Naive B cell (primary cell): ENCODE measurements around the gene XPO4. TPM values are rescaled to one million over a fixed set of nuclear protein-coding genes. Genes with fewer than 3 reads are reported as not detected.
"Not testable (repeated sequence)": the region's sequence is repeated elsewhere in the genome, so short reads cannot be mapped to it uniquely, and the experiment has no call there.

Source experiments
- ATAC-seq, 2 donors: fragments of 150-1000 bp; cut with Tn5 transposase; 2 replicates each; pipeline ENCODE4 v1.10.0; 2021; ENCODE audit warnings: low read depth in 2 of 2, mild to moderate bottlenecking in 2 of 2, moderate library complexity in 2 of 2
- DNase-seq: peaks from one replicate; pipeline ENCODE4 v3.0.0; 2022
- H3K27ac Mint-ChIP-seq, 6 donors: one replicate each; pipeline ENCODE4 v1.8.0; 2020 to 2022; ENCODE audit warnings: mild to moderate bottlenecking in 6 of 6, mixed read lengths in 6 of 6, moderate library complexity in 5 of 6, inconsistent platforms in 2 of 6
- H3K27me3 Mint-ChIP-seq, 3 donors: one replicate each; pipeline ENCODE4 v1.8.0; 2021 to 2022; ENCODE audit warnings: mixed read lengths in 3 of 3, mild to moderate bottlenecking in 1 of 3
- H3K36me3 Mint-ChIP-seq, 2 donors: one replicate each; pipeline ENCODE4 v1.8.0; 2020 to 2022; ENCODE audit warnings: mixed read lengths in 2 of 2, inconsistent platforms in 1 of 2, mild to moderate bottlenecking in 1 of 2
- H3K4me1 Mint-ChIP-seq, 3 donors: one replicate each; pipeline ENCODE4 v1.8.0; 2020 to 2022; ENCODE audit warnings: mixed read lengths in 3 of 3, inconsistent platforms in 1 of 3, mild to moderate bottlenecking in 1 of 3, moderate library complexity in 1 of 3
- H3K4me3 Mint-ChIP-seq, 8 donors: one replicate each; pipeline ENCODE4 v1.8.0; 2020 to 2022; ENCODE audit warnings: mild to moderate bottlenecking in 8 of 8, mixed read lengths in 8 of 8, moderate library complexity in 8 of 8, inconsistent platforms in 2 of 8
- H3K9me3 Mint-ChIP-seq, 7 donors: one replicate each; pipeline ENCODE4 v1.8.0; 2020 to 2022; ENCODE audit warnings: mixed read lengths in 7 of 7, mild to moderate bottlenecking in 5 of 7, inconsistent platforms in 2 of 7, moderate library complexity in 1 of 7
- polyA plus RNA-seq, 6 donors: library from polyadenylated mRNA; unstranded; fragments of 300-500 nt; fragmentation: Illumina TruSeq; gene quantifications; one replicate each; pipeline ENCODE4 v1.2.3, GENCODE V29; 2021; ENCODE audit warnings: low read depth in 6 of 6

XPO4 gene
- polyA plus RNA-seq, 6 donors from 2014 or later = 4.0 to 10.1 (median 6.7) TPM

GRCh38 chr13:20915676-20916075 is 13.1 kb upstream of the XPO4 start:
- not testable (repeated sequence) for H3K36me3 Mint-ChIP-seq, ATAC-seq, H3K4me1 Mint-ChIP-seq, H3K27me3 Mint-ChIP-seq, H3K4me3 Mint-ChIP-seq, H3K27ac Mint-ChIP-seq, DNase-seq, H3K9me3 Mint-ChIP-seq

GRCh38 chr13:20911037-20911436 is 8.5 kb upstream of the XPO4 start:
- peaks cover 0 to 4% of the 10 kb centered on the region in 2 donors for H3K36me3 Mint-ChIP-seq
- H3K9me3 Mint-ChIP-seq = no peaks in the 10 kb centered on the region
- DNase-seq = no peak
- peaks cover 8 to 17% (median 15%) of the 10 kb centered on the region in 3 donors for H3K27me3 Mint-ChIP-seq
- no peak overlapping the region for H3K4me3 Mint-ChIP-seq
- no peaks in the 10 kb centered on the region for H3K4me1 Mint-ChIP-seq
- no peak overlapping the region for H3K27ac Mint-ChIP-seq
- ATAC-seq = no peak

GRCh38 chr13:20908714-20909497 is 6.4 kb upstream of the XPO4 start:
- Mint-ChIP-seq H3K27ac (no peak overlapping the region), H3K27me3 (peaks cover 8 to 17% (median 15%) of the 10 kb centered on the region in 3 donors), H3K9me3 (no peaks in the 10 kb centered on the region), H3K36me3 (peaks cover 0 to 4% of the 10 kb centered on the region in 2 donors), H3K4me1 (no peaks in the 10 kb centered on the region), H3K4me3 (no peak overlapping the region)
- DNase-seq (no peak), ATAC-seq (no peak)

- Mint-ChIP-seq H3K36me3 (no peaks in the 10 kb centered on the region), H3K4me1 (peaks cover 9 to 29% (median 20%) of the 10 kb centered on the region in 3 donors), H3K27me3 (peaks cover 8 to 15% (median 13%) of the 10 kb centered on the region in 3 donors), H3K9me3 (no peaks in the 10 kb centered on the region), H3K4me3 (peak overlapping the region in 2 of 8 donors; percentile 66 to 93), H3K27ac (no peak overlapping the region)
- no peak for DNase-seq
- ATAC-seq = no peak
Observed at GRCh38 chr13:20904908-20905307, 2.4 kb upstream of the XPO4 start.

GRCh38 chr13:20903164-20903475 is 574 bp upstream of the XPO4 start:
- peaks cover 9 to 44% (median 20%) of the 10 kb centered on the region in 3 donors for H3K4me1 Mint-ChIP-seq
- peak overlapping the region; percentile 79 to 99 (median 97) for H3K27ac Mint-ChIP-seq
- H3K27me3 Mint-ChIP-seq = peaks cover 0 to 6% (median 0%) of the 10 kb centered on the region in 3 donors
- H3K4me3 Mint-ChIP-seq = peak overlapping the region; percentile 92 to 100 (median 94)
- H3K9me3 Mint-ChIP-seq = no peaks in the 10 kb centered on the region
- H3K36me3 Mint-ChIP-seq = no peaks in the 10 kb centered on the region
- ATAC-seq (no peak), DNase-seq (no peak)

- no peaks in the 10 kb centered on the region for H3K9me3 Mint-ChIP-seq
- H3K27ac Mint-ChIP-seq = peak overlapping the region; percentile 90 to 99 (median 95)
- peak overlapping the region; percentile 92 to 95 (median 93) for H3K4me3 Mint-ChIP-seq
- DNase-seq (no peak), ATAC-seq (peak; percentile 49 to 51)
- no peaks in the 10 kb centered on the region for H3K27me3 Mint-ChIP-seq
- H3K4me1 Mint-ChIP-seq = peaks cover 13 to 44% (median 25%) of the 10 kb centered on the region in 3 donors
- no peaks in the 10 kb centered on the region for H3K36me3 Mint-ChIP-seq
Observed at GRCh38 chr13:20901668-20902437, 693 bp downstream of the XPO4 start.

GRCh38 chr13:20894245-20894644 is 8.3 kb downstream of the XPO4 start:
- H3K4me1 Mint-ChIP-seq = peaks cover 22 to 34% (median 25%) of the 10 kb centered on the region in 3 donors
- peak overlapping the region in 1 of 6 donors; percentile 82 for H3K27ac Mint-ChIP-seq
- ATAC-seq = no peak
- DNase-seq = no peak
- no peak overlapping the region for H3K4me3 Mint-ChIP-seq
- no peaks in the 10 kb centered on the region for H3K27me3 Mint-ChIP-seq
- H3K9me3 Mint-ChIP-seq = no peaks in the 10 kb centered on the region
- peaks cover 0 to 5% of the 10 kb centered on the region in 2 donors for H3K36me3 Mint-ChIP-seq

GRCh38 chr13:20891768-20892167 is 10.8 kb downstream of the XPO4 start:
- H3K9me3 Mint-ChIP-seq = no peaks in the 10 kb centered on the region
- ATAC-seq (no peak), DNase-seq (no peak)
- no peaks in the 10 kb centered on the region for H3K27me3 Mint-ChIP-seq
- no peak overlapping the region for H3K4me3 Mint-ChIP-seq
- peaks cover 0 to 5% of the 10 kb centered on the region in 2 donors for H3K36me3 Mint-ChIP-seq
- peak overlapping the region in 1 of 6 donors; percentile 33 for H3K27ac Mint-ChIP-seq
- peaks cover 19 to 33% (median 22%) of the 10 kb centered on the region in 3 donors for H3K4me1 Mint-ChIP-seq

GRCh38 chr13:20891034-20891433 is 11.5 kb downstream of the XPO4 start:
- H3K36me3 Mint-ChIP-seq = peaks cover 0 to 5% of the 10 kb centered on the region in 2 donors
- ATAC-seq (no peak), DNase-seq (no peak)
- H3K27ac Mint-ChIP-seq = no peak overlapping the region
- H3K4me3 Mint-ChIP-seq = no peak overlapping the region
- H3K27me3 Mint-ChIP-seq = no peaks in the 10 kb centered on the region
- H3K9me3 Mint-ChIP-seq = no peaks in the 10 kb centered on the region
- H3K4me1 Mint-ChIP-seq = peaks cover 19 to 35% (median 27%) of the 10 kb centered on the region in 3 donors

GRCh38 chr13:20890540-20890939 is 12.0 kb downstream of the XPO4 start:
- not testable (repeated sequence) for H3K36me3 Mint-ChIP-seq
- H3K27ac Mint-ChIP-seq = peak overlapping the region in 1 of 6 donors; percentile 44
- peaks cover 19 to 37% (median 31%) of the 10 kb centered on the region in 3 donors for H3K4me1 Mint-ChIP-seq

GRCh38 chr13:20882206-20882605 is 20.3 kb downstream of the XPO4 start:
- Mint-ChIP-seq H3K4me3 (peak overlapping the region in 1 of 8 donors; percentile 14), H3K27ac (no peak overlapping the region), H3K27me3 (no peaks in the 10 kb centered on the region), H3K9me3 (peaks cover 0 to 3% (median 1%) of the 10 kb centered on the region in 7 donors), H3K4me1 (peaks cover 21 to 56% (median 50%) of the 10 kb centered on the region in 3 donors), H3K36me3 (peaks cover 2 to 10% of the 10 kb centered on the region in 2 donors)
- DNase-seq = no peak
- ATAC-seq = no peak

More at GRCh38 chr13:20890540-20890939, 12.0 kb downstream of the XPO4 start:
- not testable (repeated sequence) for H3K4me3 Mint-ChIP-seq, H3K9me3 Mint-ChIP-seq, ATAC-seq, DNase-seq, H3K27me3 Mint-ChIP-seq

GRCh38 chr13:20877902-20878301 is 24.6 kb downstream of the XPO4 start:
- no peaks in the 10 kb centered on the region for H3K27me3 Mint-ChIP-seq
- H3K27ac Mint-ChIP-seq = no peak overlapping the region
- peaks cover 0 to 8% (median 4%) of the 10 kb centered on the region in 7 donors for H3K9me3 Mint-ChIP-seq
- no peak for ATAC-seq
- DNase-seq = no peak
- H3K4me3 Mint-ChIP-seq = no peak overlapping the region
- H3K36me3 Mint-ChIP-seq = peaks cover 9 to 16% of the 10 kb centered on the region in 2 donors
- peaks cover 25 to 68% (median 59%) of the 10 kb centered on the region in 3 donors for H3K4me1 Mint-ChIP-seq

- Mint-ChIP-seq H3K4me1 (peaks cover 26 to 69% (median 65%) of the 10 kb centered on the region in 3 donors), H3K27ac (peak overlapping the region in 1 of 6 donors; percentile 2), H3K36me3 (peaks cover 9 to 16% of the 10 kb centered on the region in 2 donors)
- not testable (repeated sequence) for ATAC-seq, H3K4me3 Mint-ChIP-seq, H3K9me3 Mint-ChIP-seq, DNase-seq, H3K27me3 Mint-ChIP-seq
Observed at GRCh38 chr13:20876802-20877201, 25.7 kb downstream of the XPO4 start.
